ENCODE measurements around the gene CFAP221.
"Not testable (repeated sequence)": the region's sequence is repeated elsewhere in the genome, so short reads cannot be mapped to it uniquely, and the experiment has no call there.

CFAP221 gene

GRCh38 chr2:119591523-119591922 lies 47.3 kb downstream of the CFAP221 start:
- DNase-seq = no peak

GRCh38 chr2:119592436-119592835 lies 48.2 kb downstream of the CFAP221 start:
- DNase-seq = no peak

GRCh38 chr2:119596638-119597037 lies 52.4 kb downstream of the CFAP221 start:
- DNase-seq = no peak

GRCh38 chr2:119598596-119599263 lies 54.5 kb downstream of the CFAP221 start:
- no peak for DNase-seq

GRCh38 chr2:119599384-119599783 lies 55.1 kb downstream of the CFAP221 start:
- DNase-seq = no peak

GRCh38 chr2:119605096-119605495 lies 60.8 kb downstream of the CFAP221 start:
- no peak for DNase-seq

GRCh38 chr2:119606674-119607073 lies 62.4 kb downstream of the CFAP221 start:
- DNase-seq = no peak

GRCh38 chr2:119608553-119608952 lies 64.3 kb downstream of the CFAP221 start:
- DNase-seq = no peak

GRCh38 chr2:119609337-119609736 lies 65.1 kb downstream of the CFAP221 start:
- no peak for DNase-seq

GRCh38 chr2:119614140-119614539 lies 69.9 kb downstream of the CFAP221 start:
- DNase-seq = not testable (repeated sequence)

GRCh38 chr2:119616421-119616820 lies 72.2 kb downstream of the CFAP221 start:
- no peak for DNase-seq

GRCh38 chr2:119617455-119617854 lies 73.2 kb downstream of the CFAP221 start:
- DNase-seq = no peak

- DNase-seq = not testable (repeated sequence)
Measured at GRCh38 chr2:119618725-119619124, 74.5 kb downstream of the CFAP221 start.

GRCh38 chr2:119625226-119625625 lies 81.0 kb downstream of the CFAP221 start:
- DNase-seq = no peak

- no peak for DNase-seq
Measured at GRCh38 chr2:119629323-119629825, 85.1 kb downstream of the CFAP221 start.

GRCh38 chr2:119630121-119630520 lies 85.9 kb downstream of the CFAP221 start:
- no peak for DNase-seq

- no peak for DNase-seq
Measured at GRCh38 chr2:119637371-119637770, 93.1 kb downstream of the CFAP221 start.

- DNase-seq = no peak
Measured at GRCh38 chr2:119638246-119638645, 94.0 kb downstream of the CFAP221 start.

GRCh38 chr2:119638685-119639554 lies 94.7 kb downstream of the CFAP221 start:
- no peak for DNase-seq

GRCh38 chr2:119641562-119642258 lies 97.5 kb downstream of the CFAP221 start:
- peak; percentile 76 for DNase-seq

GRCh38 chr2:119644186-119644585 lies 99.9 kb downstream of the CFAP221 start:
- DNase-seq = no peak

- DNase-seq = no peak
Measured at GRCh38 chr2:119645173-119645855, 101.1 kb downstream of the CFAP221 start.

GRCh38 chr2:119646149-119646548 lies 101.9 kb downstream of the CFAP221 start:
- no peak for DNase-seq

Data from activated naive CD4-positive, alpha-beta T cell treated with anti-CD3 and anti-CD28 coated beads, Interleukin-2, amount 50 U/mL, for 16 hours (primary cell).